Endothelial cell of umbilical vein (primary cell): ENCODE measurements around the gene PRX.

Experiments
- POLR2A ChIP-seq: IDR thresholded peaks from 2 replicates; pipeline ENCODE4 v1.6.1; 2012; ENCODE audit warnings: low read depth, mild to moderate bottlenecking, control low read depth, low read length
- TF ChIP-seq, protein P1 (sequence below), 2 donors: IDR thresholded peaks; 1 replicate in 1 of 2; 2 replicates in 1 of 2; pipeline ENCODE4 v1.5.1; 2011; ENCODE audit warnings: low read length in 2 of 2, mild to moderate bottlenecking in 2 of 2, moderate library complexity in 2 of 2, control low read depth in 1 of 2, inconsistent platforms in 1 of 2, low read depth in 1 of 2; ENCODE audit not compliant: insufficient read depth in 1 of 2; ENCODE audit errors: extremely low read depth in 1 of 2

- TF ChIP-seq, protein P1, sequence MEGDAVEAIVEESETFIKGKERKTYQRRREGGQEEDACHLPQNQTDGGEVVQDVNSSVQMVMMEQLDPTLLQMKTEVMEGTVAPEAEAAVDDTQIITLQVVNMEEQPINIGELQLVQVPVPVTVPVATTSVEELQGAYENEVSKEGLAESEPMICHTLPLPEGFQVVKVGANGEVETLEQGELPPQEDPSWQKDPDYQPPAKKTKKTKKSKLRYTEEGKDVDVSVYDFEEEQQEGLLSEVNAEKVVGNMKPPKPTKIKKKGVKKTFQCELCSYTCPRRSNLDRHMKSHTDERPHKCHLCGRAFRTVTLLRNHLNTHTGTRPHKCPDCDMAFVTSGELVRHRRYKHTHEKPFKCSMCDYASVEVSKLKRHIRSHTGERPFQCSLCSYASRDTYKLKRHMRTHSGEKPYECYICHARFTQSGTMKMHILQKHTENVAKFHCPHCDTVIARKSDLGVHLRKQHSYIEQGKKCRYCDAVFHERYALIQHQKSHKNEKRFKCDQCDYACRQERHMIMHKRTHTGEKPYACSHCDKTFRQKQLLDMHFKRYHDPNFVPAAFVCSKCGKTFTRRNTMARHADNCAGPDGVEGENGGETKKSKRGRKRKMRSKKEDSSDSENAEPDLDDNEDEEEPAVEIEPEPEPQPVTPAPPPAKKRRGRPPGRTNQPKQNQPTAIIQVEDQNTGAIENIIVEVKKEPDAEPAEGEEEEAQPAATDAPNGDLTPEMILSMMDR (IDR thresholded peaks at IDR 0.05; ENCODE audit: extremely low read depth in 1 of 2, insufficient read depth in 1 of 2, low read depth in 1 of 2, low read length in 2 of 2), result no peak
- TF ChIP-seq POLR2A, result no peak
Observed at GRCh38 chr19:40390084-40390742, 23.0 kb downstream of the PRX start, which contains the start of gene HIPK4.
